HG02852 (cell line): ENCODE measurements around the gene VSIG4.

Experiments
- ATAC-seq: cut with Tn5 transposase; IDR thresholded peaks from one replicate; pipeline ENCODE4 v1.9.1; 2021; ENCODE audit warnings: mild to moderate bottlenecking, moderate library complexity; ENCODE audit not compliant: unreplicated experiment

The VSIG4 gene

GRCh38 chrX:66024570-66024969 lies 15.3 kb downstream of the VSIG4 start:
- ATAC-seq, result no peak

- no peak for ATAC-seq
Measured at GRCh38 chrX:66024092-66024467, 15.8 kb downstream of the VSIG4 start.

GRCh38 chrX:66023385-66024091 lies 16.3 kb downstream of the VSIG4 start:
- no peak for ATAC-seq

- no peak for ATAC-seq
Measured at GRCh38 chrX:66022632-66023384, 17.1 kb downstream of the VSIG4 start.

GRCh38 chrX:66021765-66022631 lies 17.9 kb downstream of the VSIG4 start:
- ATAC-seq, result no peak

GRCh38 chrX:66021401-66021764 lies 18.5 kb downstream of the VSIG4 start:
- ATAC-seq, result no peak

GRCh38 chrX:66020631-66021334 lies 19.1 kb downstream of the VSIG4 start:
- no peak for ATAC-seq

- no peak for ATAC-seq
Measured at GRCh38 chrX:66019974-66020373, 19.9 kb downstream of the VSIG4 start.

- ATAC-seq, result no peak
Measured at GRCh38 chrX:66019310-66019652, 20.6 kb downstream of the VSIG4 start.

- ATAC-seq, result no peak
Measured at GRCh38 chrX:66018585-66019309, 21.1 kb downstream of the VSIG4 start.

GRCh38 chrX:66017659-66018170 lies 22.2 kb downstream of the VSIG4 start:
- no peak for ATAC-seq

- ATAC-seq, result peak; percentile 25
Measured at GRCh38 chrX:66016905-66017658, 22.8 kb downstream of the VSIG4 start.

GRCh38 chrX:66015900-66016689 lies 23.8 kb downstream of the VSIG4 start:
- ATAC-seq, result peak; percentile 26

GRCh38 chrX:66015152-66015831 lies 24.6 kb downstream of the VSIG4 start:
- peak; percentile 36 for ATAC-seq

GRCh38 chrX:66014556-66014955 lies 25.3 kb downstream of the VSIG4 start:
- ATAC-seq, result no peak

GRCh38 chrX:66014084-66014483 lies 25.8 kb downstream of the VSIG4 start:
- no peak for ATAC-seq

- peak; percentile 28 for ATAC-seq
Measured at GRCh38 chrX:66013194-66013816, 26.6 kb downstream of the VSIG4 start.

GRCh38 chrX:66012094-66012534 lies 27.8 kb downstream of the VSIG4 start:
- peak; percentile 36 for ATAC-seq
